Aorta (tissue), 5 donors: ENCODE data around the gene TMEM35B. TPM values are rescaled to one million over a fixed set of nuclear protein-coding genes. Genes with fewer than 3 reads are reported as not detected.
"Not testable (repeated sequence)": the region's sequence is repeated elsewhere in the genome, so short reads cannot be mapped to it uniquely, and the experiment has no call there.

Experiments used
- ATAC-seq: fragments of 200-7000 bp; cut with Tn5 transposase; one replicate; pipeline ENCODE4 v1.9.1; 2022; ENCODE audit warnings: moderate library complexity; ENCODE audit not compliant: low FRiP score
- DNase-seq, 2 donors: peaks; one replicate each; pipeline ENCODE4 v3.0.0-alpha.2; 2020
- H3K27ac ChIP-seq, 2 donors: one replicate each; pipeline ENCODE4 v1.5.1; 2013; ENCODE audit warnings: low read length in 2 of 2, mild to moderate bottlenecking in 2 of 2, moderate library complexity in 2 of 2, control low read depth in 1 of 2, inconsistent platforms in 1 of 2, low read depth in 1 of 2
- H3K27me3 ChIP-seq, 2 donors: one replicate each; pipeline ENCODE4 v1.6.1; 2013; ENCODE audit warnings: control low read depth in 1 of 2, low read length in 1 of 2, mild to moderate bottlenecking in 1 of 2, moderate library complexity in 1 of 2; ENCODE audit not compliant: insufficient read depth in 2 of 2, control insufficient read depth in 1 of 2
- H3K36me3 ChIP-seq, 2 donors: one replicate each; pipeline ENCODE4 v1.6.1; 2013; ENCODE audit warnings: control low read depth in 1 of 2, low read length in 1 of 2, mild to moderate bottlenecking in 1 of 2; ENCODE audit not compliant: insufficient read depth in 2 of 2, control insufficient read depth in 1 of 2
- H3K4me1 ChIP-seq, 2 donors: one replicate each; pipeline ENCODE4 v1.6.1; 2013; ENCODE audit warnings: low read length in 2 of 2, control low read depth in 1 of 2, mild to moderate bottlenecking in 1 of 2, moderate library complexity in 1 of 2; ENCODE audit not compliant: insufficient read depth in 2 of 2, control insufficient read depth in 1 of 2
- H3K4me3 ChIP-seq, 2 donors: one replicate each; pipeline ENCODE4 v1.5.1; 2013; ENCODE audit warnings: low read length in 2 of 2, control low read depth in 1 of 2, mild to moderate bottlenecking in 1 of 2
- H3K9me3 ChIP-seq: one replicate; pipeline ENCODE4 v1.6.1; 2013; ENCODE audit warnings: mild to moderate bottlenecking, low read length; ENCODE audit not compliant: control insufficient read depth
- WGBS, 2 donors: extraction: QIAGEN DNeasy Blood & Tissue Kit; methylation state at CpG; one replicate each; pipeline ENCODE4 v1.1.7; 2013; 5-methylcytosine and 5-hydroxymethylcytosine counted together
- intact Hi-C, 2 donors: fragments of 100-400 bp; cut with DNase I; formaldehyde crosslinking; loops; one replicate each; pipeline versions ENCODE4 v1.14.2 to v1.15.0; 2022
- polyA plus RNA-seq, 2 donors: library from polyadenylated mRNA; stranded (reverse); fragments of 200-250 nt; gene quantifications; one replicate each; pipeline ENCODE4 v1.2.3, GENCODE V29; 2013
- total RNA-seq, 2 donors: library from RNA; stranded (reverse); fragmentation: NEBNext Ultra II Directional; extraction: Animal tissue kit (Norgen Biotek cat#: 25700); gene quantifications; one replicate each; pipeline ENCODE4 v1.2.1, GENCODE V29; 2021
- donor health status: healthy with polysubstance abuse.
- donor health status: Bipolar disorder and iron deficiency.
- donor health status: DM: no; HTN: no; CAD: no.
- donor health status: DM: no; HTN: no; CAD: no.
- donor health status: DM: yes; HTN: yes; CAD: no.

Gene TMEM35B
- total and polyA plus RNA-seq, 4 donors = 25.7 to 53.1 (median 36.2) TPM

- H3K4me1 ChIP-seq = no peaks in the 10 kb centered on the region
- H3K27me3 ChIP-seq = no peaks in the 10 kb centered on the region
- ATAC-seq = no peak
- 91 to 94% methylated on average over 3 of the region's 3 CpGs for WGBS, 2 donors
- H3K36me3 ChIP-seq = no peaks in the 10 kb centered on the region
- H3K9me3 ChIP-seq = no peaks in the 10 kb centered on the region
- intact Hi-C loops = no loop called here
- no peak overlapping the region for H3K4me3 ChIP-seq
- no peak for DNase-seq
- H3K27ac ChIP-seq = no peak overlapping the region
Measured at GRCh38 chr1:34973326-34973725, 11.8 kb downstream of the TMEM35B start.

GRCh38 chr1:34970829-34971228 is 14.3 kb downstream of the TMEM35B start:
- Histone ChIP-seq H3K36me3 (no peaks in the 10 kb centered on the region), H3K4me3 (no peak overlapping the region), H3K27me3 (no peaks in the 10 kb centered on the region), H3K4me1 (no peaks in the 10 kb centered on the region), H3K27ac (no peak overlapping the region), H3K9me3 (no peaks in the 10 kb centered on the region)
- intact Hi-C loops = no loop called here
- no peak for DNase-seq
- ATAC-seq = no peak
- WGBS, 2 donors = 16 to 22% methylated on average over 5 of the region's 5 CpGs

- Histone ChIP-seq H3K4me1 (no peaks in the 10 kb centered on the region), H3K27ac (no peak overlapping the region), H3K36me3 (no peaks in the 10 kb centered on the region), H3K9me3 (no peaks in the 10 kb centered on the region), H3K4me3 (no peak overlapping the region), H3K27me3 (no peaks in the 10 kb centered on the region)
- 46 to 68% methylated on average over 5 of the region's 5 CpGs for WGBS, 2 donors
- no peak for ATAC-seq
- DNase-seq = no peak
- intact Hi-C loops = no loop called here
Measured at GRCh38 chr1:34970220-34970735, 14.9 kb downstream of the TMEM35B start.

- DNase-seq, H3K27me3 ChIP-seq, H3K27ac ChIP-seq, H3K4me3 ChIP-seq, intact Hi-C loops, H3K9me3 ChIP-seq, ATAC-seq, H3K36me3 ChIP-seq, H3K4me1 ChIP-seq: not testable (repeated sequence)
- WGBS, 2 donors = 83 to 88% methylated on average over 3 of the region's 3 CpGs
Measured at GRCh38 chr1:34968297-34968696, 16.9 kb downstream of the TMEM35B start.

- H3K4me3 ChIP-seq, H3K9me3 ChIP-seq, H3K4me1 ChIP-seq, DNase-seq, intact Hi-C loops, H3K27ac ChIP-seq, ATAC-seq, H3K36me3 ChIP-seq, H3K27me3 ChIP-seq: not testable (repeated sequence)
- 99% methylated on average over 23 of the region's 36 CpGs; no CpG with 5 or more reads in 1 of the 2 donors for WGBS, 2 donors
Measured at GRCh38 chr1:34967672-34968071, 17.5 kb downstream of the TMEM35B start.

GRCh38 chr1:34965597-34965996 is 19.6 kb downstream of the TMEM35B start:
- ATAC-seq (no peak), DNase-seq (no peak)
- no peaks in the 10 kb centered on the region for H3K9me3 ChIP-seq
- H3K36me3 ChIP-seq = no peaks in the 10 kb centered on the region
- intact Hi-C loops = no loop called here
- no peaks in the 10 kb centered on the region for H3K27me3 ChIP-seq
- H3K4me3 ChIP-seq = no peak overlapping the region
- WGBS, 2 donors = 74% methylated on average over 2 of the region's 2 CpGs
- H3K4me1 ChIP-seq = no peaks in the 10 kb centered on the region
- no peak overlapping the region for H3K27ac ChIP-seq

GRCh38 chr1:34950428-34950827 is 34.7 kb downstream of the TMEM35B start:
- ATAC-seq = no peak
- H3K9me3 ChIP-seq = peaks cover 4% of the 10 kb centered on the region
- 36 to 42% methylated on average over 1 of the region's 1 CpG for WGBS, 2 donors
- no peaks in the 10 kb centered on the region for H3K4me1 ChIP-seq
- no peaks in the 10 kb centered on the region for H3K36me3 ChIP-seq
- DNase-seq = no peak
- H3K27me3 ChIP-seq = no peaks in the 10 kb centered on the region
- no peak overlapping the region for H3K27ac ChIP-seq
- H3K4me3 ChIP-seq = no peak overlapping the region
- intact Hi-C loops = no loop called here

GRCh38 chr1:34948739-34949138 is 36.4 kb downstream of the TMEM35B start:
- 93 to 94% methylated on average over 10 of the region's 10 CpGs for WGBS, 2 donors
- H3K4me1 ChIP-seq, intact Hi-C loops, DNase-seq, H3K9me3 ChIP-seq, ATAC-seq, H3K27me3 ChIP-seq, H3K36me3 ChIP-seq, H3K27ac ChIP-seq, H3K4me3 ChIP-seq: not testable (repeated sequence)

GRCh38 chr1:34947641-34948314 is 37.4 kb downstream of the TMEM35B start:
- H3K36me3 ChIP-seq, H3K4me1 ChIP-seq, DNase-seq, H3K27me3 ChIP-seq, H3K9me3 ChIP-seq, intact Hi-C loops, H3K4me3 ChIP-seq, ATAC-seq, H3K27ac ChIP-seq: not testable (repeated sequence)
- 92 to 94% methylated on average over 33 to 41 of the region's 41 CpGs for WGBS, 2 donors
